GM18502 (cell line): ENCODE data around the gene NPW.
A peak's percentile ranks its signal among the peaks of the same experiment; 100 is the strongest.

Source experiments
- ATAC-seq: cut with Tn5 transposase; IDR thresholded peaks from one replicate; pipeline ENCODE4 v1.9.1; 2021; ENCODE audit warnings: mild to moderate bottlenecking; ENCODE audit not compliant: unreplicated experiment, poor library complexity

The NPW gene

DNA sequence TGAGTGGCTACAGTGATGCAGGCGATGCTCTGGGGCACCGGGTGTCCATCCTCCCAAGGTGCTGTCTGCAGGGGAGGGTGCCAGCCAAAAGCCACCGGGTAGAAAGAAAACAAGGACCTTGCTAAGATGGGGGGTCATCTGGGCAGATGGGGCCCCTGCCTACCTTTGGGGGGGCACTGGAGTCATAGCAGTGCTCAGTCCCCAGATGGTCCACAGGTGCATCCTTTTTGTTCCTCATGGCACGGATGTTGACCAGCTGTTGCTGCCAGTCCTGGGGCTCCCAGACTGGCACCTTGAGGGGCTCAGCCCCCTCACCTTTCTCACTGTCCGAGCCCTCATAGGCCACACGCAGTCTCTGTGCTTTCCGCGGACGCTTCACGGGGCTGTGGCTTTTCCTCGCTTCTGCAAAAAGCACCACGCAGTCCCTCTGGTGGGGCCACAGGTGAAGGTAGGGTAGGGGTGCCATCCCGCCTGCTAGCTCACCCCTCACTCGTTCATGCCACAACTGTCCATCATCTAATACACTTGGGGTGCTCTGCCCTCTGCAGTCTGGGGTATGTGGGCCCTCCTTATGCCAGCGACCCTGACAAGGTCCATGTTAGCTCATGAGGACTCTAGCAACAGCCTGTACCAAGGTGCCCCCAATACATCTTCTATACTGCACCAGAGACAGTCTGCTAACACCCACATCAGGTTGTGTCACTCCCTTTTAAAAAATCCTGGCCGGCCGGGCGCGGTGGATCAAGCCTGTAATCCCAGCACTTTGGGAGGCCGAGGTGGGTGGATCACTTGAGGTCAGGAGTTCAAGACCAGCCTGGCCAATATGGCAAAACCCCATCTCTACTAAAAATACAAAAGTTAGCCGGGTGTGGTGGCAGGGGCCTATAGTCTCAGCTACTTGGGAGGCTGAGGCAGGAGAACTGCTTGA is 26.6 kb downstream of the NPW start:
- ATAC-seq = no peak

DNA sequence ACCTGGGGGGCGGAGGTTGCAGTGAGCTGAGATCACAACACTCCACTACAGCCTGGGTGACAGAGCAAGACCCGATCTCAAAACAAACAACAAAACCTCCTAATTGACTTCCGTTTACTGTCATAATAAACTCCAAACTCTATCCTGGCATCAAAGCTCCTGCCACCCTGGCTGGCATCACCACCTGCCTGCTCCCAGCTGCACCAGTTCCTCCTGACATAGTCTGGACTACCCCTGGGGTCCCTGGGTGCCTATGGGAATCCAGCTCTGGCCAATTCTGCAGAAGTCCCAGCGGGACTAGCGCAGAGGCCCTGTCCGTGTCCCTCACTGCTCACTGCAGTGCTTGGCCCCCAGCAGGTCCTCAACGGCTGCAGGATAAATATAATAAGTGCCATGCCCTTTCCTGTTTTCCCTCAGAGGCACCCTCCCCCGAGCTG is 27.3 kb downstream of the NPW start:
- no peak for ATAC-seq

DNA sequence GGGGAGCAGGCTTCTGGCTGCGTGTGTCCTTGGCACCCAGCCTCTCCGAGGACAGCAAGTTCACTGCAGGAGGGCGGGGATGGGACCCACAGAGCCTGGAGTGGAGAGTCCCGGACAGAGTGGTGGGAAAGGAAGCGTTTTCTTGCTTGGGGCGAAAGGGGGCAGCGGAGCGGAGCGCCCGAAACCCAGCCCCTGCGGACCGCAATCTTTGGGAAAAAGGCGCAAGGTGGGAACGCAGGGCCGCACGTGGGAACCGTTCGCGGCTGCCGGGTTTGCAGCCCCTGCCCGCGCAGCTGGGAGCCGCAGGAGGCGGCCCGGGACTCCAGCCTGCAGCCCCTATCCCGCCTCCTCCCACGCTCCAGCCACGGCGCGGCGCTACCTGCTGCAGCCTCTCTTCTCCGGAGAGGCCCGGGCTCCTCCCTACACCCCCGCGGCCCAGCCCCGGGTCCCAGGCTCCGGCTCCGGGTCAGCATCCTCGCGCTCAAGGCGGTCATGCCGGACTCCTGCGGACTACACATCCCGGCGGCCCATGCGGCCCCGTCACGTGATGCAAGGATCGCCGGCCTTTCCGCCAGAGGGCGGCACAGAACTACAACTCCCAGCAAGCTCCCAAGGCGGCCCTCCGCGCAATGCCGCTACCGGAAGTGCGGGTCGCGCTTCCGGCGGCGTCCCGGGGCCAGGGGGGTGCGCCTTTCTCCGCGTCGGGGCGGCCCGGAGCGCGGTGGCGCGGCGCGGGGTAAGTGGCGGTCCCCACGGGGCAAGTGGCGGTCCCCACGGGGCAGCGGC is 27.9 kb downstream of the NPW start, which contains the start of the genes NTHL1 and TSC2:
TSS of gene NTHL1 (minus strand) at position 505 of the 786 bp plus-strand sequence. CDS start at position 494, 11 bp downstream.
TSS of gene TSC2 (plus strand) at position 656 of the 786 bp plus-strand sequence. CDS start 631 bp downstream, outside the sequence.
- ATAC-seq = peak; percentile 85

DNA sequence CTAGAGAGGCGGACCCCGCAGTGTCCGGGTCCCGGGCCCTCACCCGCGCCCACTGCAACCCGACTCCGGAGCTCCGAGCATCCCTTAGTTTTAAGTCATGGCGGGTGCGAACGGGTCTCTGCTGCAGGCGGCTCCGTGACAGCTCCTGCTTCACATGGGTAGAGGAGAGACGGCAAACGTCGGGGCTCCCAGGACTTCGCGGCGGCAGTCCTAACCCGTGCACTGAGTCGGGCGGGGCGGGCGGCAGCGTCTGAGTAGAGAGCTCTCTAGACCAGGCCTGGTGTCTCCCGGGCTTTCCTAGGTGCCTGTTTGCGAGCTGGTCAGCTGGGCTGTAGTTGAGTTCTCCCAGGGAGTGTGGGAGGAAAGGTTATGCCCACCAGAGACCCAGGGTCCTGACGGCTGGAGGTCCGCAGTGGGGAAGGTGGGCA is 28.5 kb downstream of the NPW start:
- no peak for ATAC-seq

DNA sequence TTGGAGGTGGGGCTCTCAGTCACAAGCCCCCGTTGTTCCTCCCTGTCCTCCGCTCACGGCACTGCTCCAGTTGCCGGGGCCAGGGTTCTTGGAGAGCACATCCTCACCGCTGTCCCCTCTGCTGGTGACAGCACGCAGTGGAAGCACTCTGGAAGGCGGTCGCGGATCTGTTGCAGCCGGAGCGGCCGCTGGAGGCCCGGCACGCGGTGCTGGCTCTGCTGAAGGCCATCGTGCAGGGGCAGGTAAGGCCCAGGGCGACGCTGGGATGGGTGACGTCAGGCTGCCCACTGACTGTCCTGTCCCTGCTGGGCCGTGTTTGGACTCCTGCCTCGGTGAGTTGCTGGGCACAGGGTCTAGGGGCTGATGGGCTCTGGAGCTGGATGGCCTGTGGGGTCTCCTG is 33.6 kb downstream of the NPW start:
- no peak for ATAC-seq

DNA sequence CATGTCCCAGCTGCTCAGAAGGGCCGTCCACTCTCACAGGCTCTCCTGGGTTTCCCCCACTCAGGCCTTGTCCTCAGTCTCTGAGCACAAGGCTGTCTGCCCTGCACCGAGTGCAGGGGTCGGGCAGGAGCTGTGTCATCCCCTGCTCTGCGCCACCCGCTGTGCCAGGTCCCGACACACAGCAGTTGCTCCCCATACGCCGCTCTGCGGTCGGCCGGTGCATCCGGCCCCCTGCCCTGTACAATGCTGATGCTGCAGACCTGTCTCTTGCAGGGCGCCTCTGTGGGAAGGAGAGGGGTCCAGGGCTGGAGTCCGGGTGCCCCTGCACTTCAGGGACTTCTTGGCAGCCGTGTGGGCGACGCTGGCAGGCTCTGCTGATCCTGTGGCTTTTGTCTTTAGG is 34.3 kb downstream of the NPW start:
- ATAC-seq = no peak

DNA sequence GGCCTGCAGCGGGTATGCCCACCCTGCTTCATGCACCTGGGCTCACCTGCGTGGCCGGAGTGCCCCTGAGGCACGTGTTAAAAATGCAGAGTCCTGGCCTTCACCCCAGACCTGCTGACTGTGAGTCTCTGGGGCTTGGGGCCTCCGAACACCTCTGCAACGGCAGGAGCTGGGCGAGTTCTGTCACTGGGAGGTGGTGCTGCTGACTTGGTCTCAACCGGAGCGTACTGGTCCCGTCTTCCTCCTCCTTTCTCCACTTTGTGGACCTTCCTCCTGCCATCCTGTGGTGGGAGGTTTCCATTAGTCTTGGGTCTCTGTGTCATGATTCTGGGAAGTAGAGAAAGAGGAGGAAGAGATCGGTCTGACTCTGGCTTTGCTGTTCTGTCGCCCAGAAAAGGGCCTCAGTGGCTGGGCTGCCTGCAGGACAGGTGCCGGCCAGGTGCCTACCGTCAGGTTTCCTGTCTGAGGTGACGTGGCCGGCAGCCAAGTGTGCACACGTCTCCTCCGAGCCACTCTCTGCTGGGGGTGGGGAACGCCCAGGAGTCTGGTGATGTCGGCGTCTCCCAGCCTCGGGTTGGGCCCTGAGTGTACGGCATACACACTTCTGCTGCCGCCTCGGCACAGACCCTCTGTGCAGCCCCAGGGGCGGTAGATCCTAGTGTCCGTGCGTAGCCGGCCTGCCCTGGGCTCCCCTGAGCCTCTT is 35.1 kb downstream of the NPW start:
- ATAC-seq = no peak

DNA sequence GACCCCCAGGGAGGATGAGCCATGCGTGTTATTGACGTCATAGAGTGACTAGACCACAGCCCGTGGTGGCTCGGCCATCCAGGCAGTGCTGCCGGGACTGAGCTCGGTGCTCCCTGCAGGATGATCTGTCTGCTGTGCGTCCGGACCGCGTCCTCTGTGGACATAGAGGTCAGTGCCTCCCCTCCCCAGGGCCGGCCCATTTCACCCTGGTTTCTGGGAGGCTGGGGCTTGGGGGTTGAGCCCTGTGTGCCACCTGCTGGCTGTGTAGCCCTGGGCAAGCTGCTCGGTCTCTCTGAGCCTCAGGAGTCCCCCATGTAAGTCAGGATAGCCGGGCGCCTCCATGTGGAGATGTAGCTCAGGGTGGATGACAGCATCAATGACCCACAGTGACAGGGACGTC is 36.5 kb downstream of the NPW start:
- ATAC-seq = no peak

DNA sequence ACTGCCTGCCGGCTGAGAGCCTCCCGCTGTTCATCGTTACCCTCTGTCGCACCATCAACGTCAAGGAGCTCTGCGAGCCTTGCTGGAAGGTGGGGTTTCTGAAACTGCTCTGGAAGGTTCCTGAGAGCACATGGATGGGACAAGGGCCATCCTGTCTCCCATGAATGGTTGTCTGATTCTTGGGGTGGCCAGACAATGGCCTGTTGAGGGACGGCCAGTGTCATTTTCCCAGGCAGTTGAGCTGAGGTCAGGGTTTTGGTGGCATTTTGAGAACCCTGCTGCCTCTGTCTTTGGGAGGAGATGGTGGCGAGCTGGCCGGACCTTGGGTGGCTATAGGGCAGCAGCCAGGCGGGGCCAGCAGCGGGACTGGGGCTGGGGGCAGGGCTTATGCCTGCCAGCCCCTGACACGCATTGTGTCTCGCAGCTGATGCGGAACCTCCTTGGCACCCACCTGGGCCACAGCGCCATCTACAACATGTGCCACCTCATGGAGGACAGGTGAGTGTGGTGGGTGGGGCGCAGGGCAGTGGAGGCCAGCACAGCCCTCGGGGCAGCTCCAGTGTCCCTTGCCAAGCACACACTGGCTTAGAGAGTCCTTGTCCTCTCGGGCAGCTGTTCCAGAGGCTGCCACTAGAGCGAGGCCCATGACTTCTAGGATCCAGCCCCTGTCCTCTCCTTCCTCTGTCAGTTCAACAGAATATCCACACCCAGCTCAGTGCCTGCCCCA is 37.3 kb downstream of the NPW start:
- no peak for ATAC-seq

DNA sequence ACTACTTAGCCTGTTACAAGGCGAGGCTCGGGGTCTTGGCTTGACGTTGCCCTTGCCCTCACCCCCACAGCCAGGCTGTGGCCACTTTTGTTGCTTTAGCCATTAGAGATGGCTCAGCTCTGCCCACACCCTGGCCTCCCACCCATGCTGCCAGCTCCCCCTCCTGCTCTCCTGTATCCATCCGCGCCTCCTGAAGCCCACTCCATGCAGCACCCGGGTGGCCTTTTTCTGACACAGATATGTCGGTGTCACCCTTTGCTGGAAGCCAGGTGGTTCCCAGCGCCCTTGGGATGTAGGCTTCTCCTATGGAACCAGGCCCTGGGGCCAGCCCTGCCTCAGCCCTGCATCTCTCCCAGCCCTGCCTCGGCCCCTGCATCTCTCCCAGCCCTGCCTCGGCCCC is 37.9 kb downstream of the NPW start:
- ATAC-seq = no peak

DNA sequence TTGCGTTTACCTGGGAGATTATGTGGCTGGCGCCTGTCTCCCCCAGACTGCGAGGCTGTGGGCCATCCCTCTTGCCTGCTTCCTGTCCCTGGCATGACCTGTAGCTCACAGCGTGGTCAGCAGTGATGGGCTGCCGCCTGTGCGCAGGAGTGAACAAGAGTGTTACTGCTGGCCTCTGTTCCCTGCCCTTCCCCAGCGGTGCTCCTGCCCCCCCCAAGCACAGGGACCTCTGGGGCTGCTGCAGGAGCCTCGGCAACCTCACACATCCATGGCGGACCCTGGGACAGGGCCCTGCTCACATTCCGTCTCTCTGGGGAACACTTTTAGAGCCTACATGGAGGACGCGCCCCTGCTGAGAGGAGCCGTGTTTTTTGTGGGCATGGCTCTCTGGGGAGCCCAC is 38.8 kb downstream of the NPW start:
- ATAC-seq = no peak

DNA sequence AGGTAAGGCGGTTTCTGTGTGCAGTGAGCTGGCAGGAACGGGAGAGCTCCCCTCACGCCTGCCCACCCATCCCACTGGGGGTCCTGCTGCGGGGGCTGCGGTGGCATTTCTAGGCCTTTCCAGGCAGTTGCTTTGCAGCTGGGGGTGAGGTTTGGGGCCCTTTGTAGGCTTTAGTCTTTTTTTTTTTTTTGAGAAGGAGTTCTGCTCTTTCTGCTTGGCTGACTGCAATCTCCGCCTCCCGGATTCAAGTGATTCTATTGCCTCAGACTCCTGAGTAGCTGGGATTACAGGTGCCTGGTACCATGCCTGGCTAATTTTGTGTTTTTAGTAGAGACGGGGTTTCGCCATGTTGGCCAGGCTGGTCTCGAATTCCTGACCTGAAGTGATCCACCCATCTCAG is 39.3 kb downstream of the NPW start:
- ATAC-seq = no peak

DNA sequence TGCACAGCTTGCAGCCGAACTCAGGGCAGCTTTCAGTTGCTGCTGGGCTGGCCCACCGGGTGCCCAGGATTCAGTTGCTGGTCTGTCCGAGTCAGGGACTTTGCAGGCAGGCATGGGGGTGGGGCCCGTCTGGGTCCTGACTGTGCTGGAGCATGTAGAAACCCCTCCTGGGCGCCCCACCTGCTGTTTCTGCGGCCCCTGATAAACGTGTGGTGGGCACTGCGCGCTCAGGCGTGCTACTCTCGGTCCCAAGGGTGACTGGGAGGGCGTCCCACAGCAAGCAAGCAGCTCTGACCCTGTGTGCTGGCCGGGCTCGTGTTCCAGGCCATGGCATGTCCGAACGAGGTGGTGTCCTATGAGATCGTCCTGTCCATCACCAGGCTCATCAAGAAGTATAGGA is 40.8 kb downstream of the NPW start:
- ATAC-seq = no peak

DNA sequence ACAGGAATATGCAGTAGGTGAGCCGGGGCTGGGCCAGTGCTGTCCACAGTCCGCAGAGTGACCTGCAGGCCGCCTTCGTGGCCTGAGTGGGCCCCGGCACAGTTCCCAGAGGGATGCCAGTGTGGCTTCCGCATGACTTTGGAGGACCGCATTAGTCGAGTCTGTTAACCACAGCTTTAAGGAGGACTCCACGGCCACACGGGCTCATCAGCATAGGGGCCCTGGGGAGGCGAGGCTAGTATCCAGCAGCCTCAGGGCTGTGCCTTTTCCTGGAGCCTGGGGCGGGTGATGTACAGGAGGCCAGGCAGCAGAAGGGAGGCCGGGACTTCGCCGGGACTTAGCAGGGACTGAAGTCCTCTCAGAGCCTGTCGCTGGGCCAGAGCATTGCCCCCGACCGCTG is 41.4 kb downstream of the NPW start:
- ATAC-seq = no peak

DNA sequence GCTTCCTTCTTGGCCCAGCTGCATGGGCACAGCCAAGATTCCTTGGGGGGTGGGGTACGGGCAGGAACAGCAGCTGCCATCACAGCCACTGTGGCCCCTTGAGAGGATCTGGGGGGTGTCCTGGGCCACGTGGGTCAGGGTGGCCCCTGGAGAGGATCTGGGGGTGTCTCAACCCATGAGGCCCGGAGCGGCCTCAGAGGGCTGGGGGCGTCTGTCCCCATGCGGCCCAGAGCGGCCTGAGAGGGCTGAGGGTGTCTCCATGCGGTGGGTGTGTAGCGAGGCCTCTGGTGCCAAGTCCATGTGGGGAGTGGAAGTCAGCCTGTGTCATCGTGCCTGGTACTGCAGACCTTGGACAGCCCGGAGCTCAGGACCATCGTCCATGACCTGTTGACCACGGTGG is 41.9 kb downstream of the NPW start:
- no peak for ATAC-seq

DNA sequence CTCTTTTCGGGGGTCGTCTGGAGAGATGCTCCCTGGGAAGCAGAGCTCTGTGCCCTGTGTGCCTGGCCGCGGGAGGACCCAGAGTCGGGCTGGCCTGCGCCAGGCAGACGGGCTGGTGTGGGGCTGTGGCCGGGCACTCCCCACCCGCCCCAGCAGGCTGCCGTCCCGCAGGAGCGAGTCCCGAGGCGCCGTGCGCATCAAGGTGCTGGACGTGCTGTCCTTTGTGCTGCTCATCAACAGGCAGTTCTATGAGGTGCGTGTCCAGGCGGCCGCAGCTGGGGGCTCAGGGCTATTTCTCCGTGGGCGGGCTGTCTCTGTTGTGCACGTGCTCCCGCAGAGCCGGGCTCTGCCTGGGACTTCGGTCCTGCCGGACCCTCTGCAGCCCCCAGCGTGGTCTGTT is 43.2 kb downstream of the NPW start:
- no peak for ATAC-seq

DNA sequence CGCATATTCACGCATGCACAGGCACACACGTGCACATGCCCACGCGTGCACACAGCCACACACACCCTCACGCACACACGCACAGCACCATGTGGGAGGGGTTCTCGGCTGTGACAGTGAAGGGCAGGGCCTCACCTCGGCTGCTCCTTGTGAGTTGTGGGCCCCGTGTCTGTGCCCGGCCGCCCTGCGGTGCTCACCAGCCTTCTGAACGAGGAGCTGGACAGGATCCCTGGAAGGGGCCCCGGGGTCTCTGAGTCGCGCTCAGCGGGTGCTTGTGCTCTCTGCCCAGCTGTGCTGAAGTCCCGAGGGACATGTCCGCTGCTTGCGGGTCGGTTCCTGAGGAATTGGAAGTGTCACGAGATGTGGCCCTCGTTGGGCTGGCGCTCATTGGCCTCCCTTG is 44.3 kb downstream of the NPW start:
- ATAC-seq = no peak

DNA sequence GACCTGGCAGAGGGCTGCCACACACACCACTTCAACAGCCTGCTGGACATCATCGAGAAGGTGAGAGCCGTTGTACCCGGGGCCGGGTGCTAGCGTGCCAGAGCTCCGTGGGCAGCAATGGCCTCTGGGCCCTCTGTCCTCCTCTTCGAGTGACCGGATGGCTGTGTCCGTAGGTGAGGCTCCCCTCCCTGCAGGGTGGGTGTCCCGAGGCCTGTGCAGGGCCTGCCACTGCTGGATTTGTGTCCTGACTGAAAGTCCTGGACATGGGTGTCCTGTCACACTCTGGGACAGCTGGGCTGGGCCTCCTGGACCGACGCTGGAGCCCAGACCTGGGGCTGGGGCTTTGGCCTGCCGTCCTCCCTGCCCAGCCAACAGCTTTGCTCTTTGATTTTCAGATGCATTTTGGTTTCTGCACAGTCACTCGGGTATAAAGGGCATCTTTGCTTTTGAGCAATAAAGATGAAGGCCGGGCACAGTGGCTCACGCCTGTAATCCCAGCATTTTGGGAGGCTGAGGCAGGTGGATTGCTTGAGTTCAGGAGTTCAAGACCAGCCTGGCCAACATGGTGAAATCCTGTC is 44.9 kb downstream of the NPW start:
- no peak for ATAC-seq

DNA sequence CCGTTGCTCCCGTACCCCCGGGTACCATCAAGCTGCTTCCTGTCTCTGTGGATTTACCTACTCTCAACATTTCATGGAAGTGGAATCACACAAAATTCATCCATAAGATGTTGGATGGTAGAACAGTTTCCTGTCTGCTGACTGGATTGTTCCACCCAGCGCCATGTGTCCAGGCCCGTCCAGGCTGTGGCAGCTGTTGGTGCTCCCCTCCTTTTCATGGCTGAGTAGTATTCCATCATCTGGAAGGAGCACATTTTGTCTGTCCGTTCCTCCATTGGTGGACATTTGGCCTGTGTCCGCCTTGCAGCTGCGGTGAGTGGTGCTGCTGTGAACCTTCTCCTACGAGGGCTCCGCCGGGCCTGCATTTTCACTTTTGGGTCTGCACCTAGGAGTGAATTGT is 46.6 kb downstream of the NPW start:
- no peak for ATAC-seq
